Brain microvascular endothelial cell (primary cell): ENCODE results near the gene ARHGAP15.

Experiments
- DNase-seq: peaks from one replicate; pipeline ENCODE4 v3.0.0-alpha.2; 2020
- H3K27ac ChIP-seq: fragments of 250-450 bp; sonication (Bioruptor Pico); 2 replicates; pipeline ENCODE4 v1.5.1; 2020; ENCODE audit warnings: mild to moderate bottlenecking, moderate library complexity
- H3K27me3 ChIP-seq: fragments of 250-450 bp; sonication (Bioruptor Pico); replicated peaks from 2 replicates; pipeline ENCODE4 v1.5.1; 2020; ENCODE audit warnings: mild to moderate bottlenecking
- H3K36me3 ChIP-seq: fragments of 250-450 bp; sonication (Bioruptor Pico); replicated peaks from 2 replicates; pipeline ENCODE4 v1.5.1; 2020; ENCODE audit warnings: mild to moderate bottlenecking
- H3K4me3 ChIP-seq: 2 replicates; pipeline ENCODE4 v1.5.1; 2011; ENCODE audit warnings: low read depth, mild to moderate bottlenecking, control low read depth, low read length, moderate library complexity
- in situ Hi-C: cut with HindIII; loops from 2 replicates; pipeline ENCODE4 v1.10.0; 2017; ENCODE audit warnings: low sequenced_read_pairs, low pct_ligation_motif_present
- TF ChIP-seq, protein P1 (sequence below): IDR thresholded peaks from 2 replicates; pipeline ENCODE4 v1.5.1; 2011; ENCODE audit warnings: low read depth, mild to moderate bottlenecking, moderate library complexity, low read length, control low read depth, inconsistent platforms; ENCODE audit errors: missing control alignments

The ARHGAP15 gene

DNA sequence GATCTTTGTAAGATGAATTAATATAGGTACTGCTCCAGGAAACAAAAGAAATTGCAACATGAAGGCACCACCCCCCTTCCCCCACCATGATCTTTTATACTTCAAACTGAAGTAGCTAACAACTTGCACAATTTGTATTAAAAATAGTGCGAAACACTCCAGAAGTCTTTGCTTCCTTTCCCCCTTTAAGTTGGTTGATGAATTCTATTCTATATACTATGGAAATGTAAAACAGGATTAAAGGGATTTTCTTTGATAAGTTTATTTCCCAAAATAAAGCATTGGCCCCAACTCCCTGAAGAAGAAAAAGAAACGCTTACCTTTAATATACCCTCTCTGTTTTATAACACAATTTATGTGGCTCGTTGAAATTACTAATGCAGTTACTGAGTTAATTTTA is 227.1 kb downstream of the ARHGAP15 start:
- Histone ChIP-seq H3K4me3 (no peak overlapping the region), H3K27me3 (no peaks in the 10 kb centered on the region), H3K36me3 (no peaks in the 10 kb centered on the region), H3K27ac (no peak overlapping the region)
- TF ChIP-seq, protein P1, sequence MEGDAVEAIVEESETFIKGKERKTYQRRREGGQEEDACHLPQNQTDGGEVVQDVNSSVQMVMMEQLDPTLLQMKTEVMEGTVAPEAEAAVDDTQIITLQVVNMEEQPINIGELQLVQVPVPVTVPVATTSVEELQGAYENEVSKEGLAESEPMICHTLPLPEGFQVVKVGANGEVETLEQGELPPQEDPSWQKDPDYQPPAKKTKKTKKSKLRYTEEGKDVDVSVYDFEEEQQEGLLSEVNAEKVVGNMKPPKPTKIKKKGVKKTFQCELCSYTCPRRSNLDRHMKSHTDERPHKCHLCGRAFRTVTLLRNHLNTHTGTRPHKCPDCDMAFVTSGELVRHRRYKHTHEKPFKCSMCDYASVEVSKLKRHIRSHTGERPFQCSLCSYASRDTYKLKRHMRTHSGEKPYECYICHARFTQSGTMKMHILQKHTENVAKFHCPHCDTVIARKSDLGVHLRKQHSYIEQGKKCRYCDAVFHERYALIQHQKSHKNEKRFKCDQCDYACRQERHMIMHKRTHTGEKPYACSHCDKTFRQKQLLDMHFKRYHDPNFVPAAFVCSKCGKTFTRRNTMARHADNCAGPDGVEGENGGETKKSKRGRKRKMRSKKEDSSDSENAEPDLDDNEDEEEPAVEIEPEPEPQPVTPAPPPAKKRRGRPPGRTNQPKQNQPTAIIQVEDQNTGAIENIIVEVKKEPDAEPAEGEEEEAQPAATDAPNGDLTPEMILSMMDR = no peak
- no peak for DNase-seq
- in situ Hi-C loops = no loop called here

DNA sequence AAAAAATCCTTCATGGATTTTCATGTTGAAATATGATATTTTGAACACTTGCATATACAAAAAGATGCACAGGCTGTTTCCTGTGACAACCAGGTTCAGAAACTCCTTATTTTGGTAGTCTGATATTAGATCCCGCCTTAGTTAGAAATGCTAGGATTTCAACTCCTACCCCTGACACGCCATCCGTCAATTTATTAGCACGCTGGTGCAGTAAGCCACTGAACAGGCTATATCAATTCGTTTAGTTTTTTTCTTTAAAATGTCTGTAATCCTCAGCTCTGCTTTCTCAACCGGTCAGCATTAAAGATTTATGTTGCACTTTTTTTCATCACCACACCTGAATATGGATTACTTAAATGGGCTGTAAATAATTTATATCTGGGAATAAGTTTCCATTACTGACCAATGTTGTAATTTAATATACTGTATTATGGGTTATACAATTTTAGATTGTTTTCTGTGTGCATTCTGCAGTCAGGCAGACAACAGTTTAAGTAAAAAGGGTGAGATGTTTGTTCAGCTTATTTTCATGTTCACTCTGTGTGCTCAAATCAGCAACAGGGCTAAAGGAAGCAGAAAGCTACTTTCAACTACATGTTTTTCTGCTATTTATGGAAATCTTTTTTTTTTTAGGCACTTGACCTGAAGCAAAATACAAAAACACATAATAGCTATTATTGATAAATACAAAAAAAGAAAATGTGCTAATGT is 227.7 kb downstream of the ARHGAP15 start:
- in situ Hi-C loops = no loop called here
- no peak overlapping the region for H3K4me3 ChIP-seq

DNA sequence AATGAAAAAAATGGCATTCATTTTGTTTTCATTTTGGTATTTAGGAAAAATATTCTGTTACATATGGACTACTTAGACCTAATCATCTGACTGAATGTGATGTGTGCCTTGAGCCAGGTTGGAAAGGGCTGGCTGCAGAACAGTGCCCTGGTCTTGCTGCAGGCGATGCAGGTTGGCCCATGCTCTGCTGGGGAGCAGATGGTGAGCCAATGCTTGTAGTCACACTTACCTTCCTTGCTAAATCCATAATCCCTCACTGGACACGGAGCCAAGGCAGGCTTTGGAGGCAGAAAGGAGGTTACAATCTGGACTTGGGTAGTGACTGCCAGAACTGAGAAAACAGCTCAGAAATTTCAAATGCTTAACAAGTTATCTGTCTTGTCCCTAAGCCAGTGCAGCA is 228.7 kb downstream of the ARHGAP15 start:
- H3K27me3 ChIP-seq = no peaks in the 10 kb centered on the region
- TF ChIP-seq, protein P1 = no peak
- no peak for DNase-seq
- no peak overlapping the region for H3K27ac ChIP-seq
- in situ Hi-C loops = no loop called here
- no peak overlapping the region for H3K4me3 ChIP-seq
- H3K36me3 ChIP-seq = no peaks in the 10 kb centered on the region

More for the DNA sequence above, 227.7 kb downstream of the ARHGAP15 start:
- no peak overlapping the region for H3K27ac ChIP-seq
- no peaks in the 10 kb centered on the region for H3K27me3 ChIP-seq
- no peak for DNase-seq
- H3K36me3 ChIP-seq = no peaks in the 10 kb centered on the region
- TF ChIP-seq, protein P1 = no peak

DNA sequence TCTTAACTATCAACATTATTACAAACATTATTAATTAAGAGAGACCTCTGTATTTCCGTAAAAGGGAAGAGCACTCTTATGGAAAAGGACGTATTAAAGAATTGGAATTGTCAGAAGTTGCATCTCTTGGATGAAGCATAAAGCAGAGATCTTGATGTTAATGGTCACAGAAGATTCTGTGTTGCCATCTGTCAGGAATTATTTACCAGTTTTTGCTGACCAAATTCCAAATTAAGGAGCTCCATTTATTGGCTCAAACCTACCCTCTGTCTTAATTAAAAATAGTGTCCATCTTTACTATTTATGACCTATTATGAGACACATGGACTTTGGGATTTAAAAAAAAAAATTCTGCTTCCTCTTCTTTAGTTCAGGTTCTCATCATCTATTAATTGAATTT is 232.1 kb downstream of the ARHGAP15 start:
- TF ChIP-seq, protein P1 = no peak
- no peak overlapping the region for H3K4me3 ChIP-seq
- no peak for DNase-seq
- no peaks in the 10 kb centered on the region for H3K27me3 ChIP-seq
- H3K27ac ChIP-seq = no peak overlapping the region
- no peaks in the 10 kb centered on the region for H3K36me3 ChIP-seq
- in situ Hi-C loops = no loop called here

DNA sequence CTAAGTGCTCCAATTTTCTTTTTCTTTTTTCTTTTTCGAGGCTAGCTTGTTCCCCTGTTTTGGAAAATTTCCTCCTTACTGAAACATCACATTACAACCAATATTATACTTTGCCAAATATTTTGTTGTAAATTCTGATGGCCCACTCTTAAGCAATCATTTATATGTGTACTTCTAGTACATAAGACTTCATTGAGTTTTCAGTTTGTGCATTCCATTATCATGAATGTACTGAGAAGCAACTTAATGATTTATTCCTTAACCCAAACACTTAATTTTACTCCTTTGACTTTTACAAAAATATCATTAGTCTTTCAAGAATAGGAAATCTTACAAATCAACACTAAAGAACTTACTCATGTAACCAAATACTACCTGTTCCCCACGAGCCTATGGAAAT is 242.4 kb downstream of the ARHGAP15 start:
- no peak for DNase-seq
- H3K4me3 ChIP-seq = no peak overlapping the region
- TF ChIP-seq, protein P1 = no peak

DNA sequence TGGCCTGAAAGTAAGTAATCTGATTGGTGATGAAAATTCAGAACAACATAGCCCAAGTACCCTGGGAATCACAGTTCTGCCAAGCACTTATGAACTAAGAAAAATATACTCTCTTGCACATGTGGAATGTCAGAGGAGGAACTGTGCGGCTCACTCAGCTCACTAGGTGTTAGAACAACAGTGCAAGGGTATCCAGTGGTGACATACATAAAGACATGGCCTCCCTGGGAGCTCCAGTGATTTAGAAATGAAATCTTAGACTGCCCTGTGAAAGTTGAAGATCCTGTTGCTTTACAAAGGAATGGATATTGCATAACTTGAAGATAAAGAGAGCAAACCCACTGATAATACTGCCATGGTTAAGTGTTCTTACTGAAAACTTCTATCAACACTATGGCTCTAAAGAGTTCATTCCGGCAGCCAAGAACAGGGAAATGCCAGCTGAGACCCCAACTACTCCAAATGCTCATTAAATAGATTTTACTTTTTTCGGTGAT is 246.2 kb downstream of the ARHGAP15 start:
- no peak overlapping the region for H3K27ac ChIP-seq
- H3K4me3 ChIP-seq = no peak overlapping the region
- no peaks in the 10 kb centered on the region for H3K27me3 ChIP-seq
- peak; percentile 40 for DNase-seq
- in situ Hi-C loops = no loop called here
- no peaks in the 10 kb centered on the region for H3K36me3 ChIP-seq
- TF ChIP-seq, protein P1 = no peak

More for the DNA sequence above, 242.4 kb downstream of the ARHGAP15 start:
- H3K36me3 ChIP-seq = no peaks in the 10 kb centered on the region
- no peaks in the 10 kb centered on the region for H3K27me3 ChIP-seq
- in situ Hi-C loops = no loop called here
- H3K27ac ChIP-seq = no peak overlapping the region
